Cerebellar nuclear complex (tissue), 1 donor: ENCODE results near the gene CLCN1.

Experiments
- DNase-seq, 2 experiments: peaks; one replicate each; lab custom pipeline; 2025; lab: John Stamatoyannopoulos, UW

Gene CLCN1

DNA sequence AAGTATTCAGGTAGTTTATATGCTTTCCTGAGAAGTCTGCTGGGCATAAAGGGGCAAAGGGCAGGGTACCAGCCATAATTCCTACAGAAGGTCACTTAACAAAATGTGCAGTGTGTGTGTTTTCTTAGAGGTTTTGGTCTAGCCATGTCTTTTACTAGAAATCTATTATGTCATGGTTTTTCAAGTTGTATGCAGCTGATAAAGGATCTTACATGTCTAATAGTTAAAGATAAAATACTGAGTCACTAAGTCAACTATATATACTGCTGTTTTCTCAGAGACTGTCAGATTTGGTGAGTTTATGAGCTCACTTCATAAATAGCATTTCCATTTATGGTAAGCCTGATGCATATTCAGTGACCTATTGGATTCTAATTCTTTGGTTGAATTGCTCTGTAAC, 20.0 kb upstream of the CLCN1 start:
- DNase-seq: no peak

DNA sequence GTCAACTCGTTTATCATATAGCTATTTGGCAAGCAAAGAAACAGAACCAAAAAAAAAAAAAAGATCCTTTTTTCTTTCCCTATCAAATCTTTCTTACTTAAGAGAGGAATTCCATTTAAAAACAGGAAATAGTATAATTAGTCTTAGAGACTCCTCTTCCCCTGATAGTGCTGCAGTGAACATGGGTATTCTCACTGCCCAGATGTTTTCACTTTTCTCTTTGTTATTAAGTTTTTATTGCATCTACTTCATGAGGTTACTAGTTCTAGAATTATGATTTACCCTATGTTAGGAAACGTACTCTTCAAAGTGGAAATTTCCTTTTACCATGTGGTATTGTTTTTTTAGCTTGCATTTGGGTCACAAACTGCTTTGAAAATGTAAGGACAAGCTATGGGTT, 19.2 kb upstream of the CLCN1 start:
- DNase-seq: no peak

DNA sequence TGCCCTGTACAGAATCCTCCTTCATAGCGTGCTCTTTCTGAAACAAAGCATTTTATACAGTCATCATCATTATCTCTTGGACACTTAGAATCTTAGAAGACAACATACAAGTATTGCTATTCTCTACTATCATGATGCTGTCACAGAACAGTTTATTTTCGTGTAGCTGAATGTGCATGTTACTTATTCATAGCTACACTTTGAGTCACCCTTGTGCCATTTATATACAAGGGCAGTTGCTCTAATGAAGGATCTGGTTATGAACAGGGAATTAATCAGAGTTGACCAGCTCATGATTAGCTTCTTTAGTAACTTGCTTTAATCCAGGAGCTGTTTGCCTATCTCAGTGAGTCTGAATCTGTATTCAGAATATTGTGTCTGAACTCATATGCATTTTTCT, 16.6 kb upstream of the CLCN1 start:
- DNase-seq: no peak

DNA sequence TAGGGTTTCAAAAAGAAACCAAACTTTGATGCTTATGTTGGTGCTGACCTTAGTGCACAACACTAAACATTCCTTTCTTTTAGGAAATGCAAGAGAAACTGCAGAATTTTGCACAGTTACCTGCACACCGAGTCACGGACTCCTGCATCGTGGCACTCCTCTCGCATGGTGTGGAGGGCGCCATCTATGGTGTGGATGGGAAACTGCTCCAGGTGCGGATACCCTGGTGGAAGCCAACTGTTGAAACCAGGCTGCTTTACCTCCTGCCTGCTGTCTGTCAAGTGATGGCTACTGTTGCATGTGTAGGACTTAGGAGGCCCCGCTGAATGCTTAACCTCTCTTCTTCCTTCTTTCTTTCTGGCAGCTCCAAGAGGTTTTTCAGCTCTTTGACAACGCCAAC, 16.1 kb upstream of the CLCN1 start:
- no peak for DNase-seq

DNA sequence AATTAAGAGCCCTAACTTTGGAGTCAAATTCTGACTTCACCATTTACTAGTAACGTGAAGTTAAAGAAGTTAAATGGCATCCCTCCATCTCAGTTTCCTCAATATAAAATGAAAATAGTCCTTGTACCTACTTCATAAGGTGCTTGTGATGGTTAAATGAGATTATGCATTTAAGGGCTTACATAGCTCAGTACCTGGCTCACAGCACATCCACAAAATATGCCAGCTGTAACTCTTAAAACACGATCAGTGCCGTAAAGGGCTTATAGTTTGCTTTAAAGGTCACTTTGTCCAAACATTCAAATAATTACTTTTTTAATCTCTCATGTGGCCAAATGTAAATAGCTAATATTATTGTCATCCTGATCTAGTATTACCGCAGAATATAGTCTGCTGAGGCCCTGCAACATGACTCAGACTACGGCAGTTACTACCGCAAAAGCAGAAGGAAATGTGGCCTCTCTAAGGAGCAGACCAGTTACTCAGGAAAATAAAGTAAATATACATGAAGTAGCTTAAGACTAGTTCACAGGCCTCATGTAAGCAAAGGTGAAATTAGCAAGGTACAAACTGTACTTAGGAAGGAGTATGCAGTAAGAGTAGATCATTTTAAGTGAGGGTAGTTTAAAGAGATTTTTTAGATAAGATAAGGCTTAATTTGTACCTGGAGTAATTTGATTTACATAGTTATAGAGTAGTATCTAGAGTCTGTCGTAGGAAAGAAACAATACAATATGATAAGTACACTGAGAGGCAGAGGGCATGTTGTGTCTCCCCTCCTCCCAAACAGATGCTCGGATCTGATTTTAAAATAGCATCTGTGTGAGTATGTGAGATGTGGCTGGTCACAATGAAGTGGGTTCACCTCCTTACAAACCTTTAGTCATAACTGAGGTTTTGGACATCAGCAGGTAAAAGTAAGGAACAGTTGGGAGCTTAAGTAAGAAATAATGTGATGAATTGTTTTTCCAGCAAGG, 14.7 kb upstream of the CLCN1 start:
- DNase-seq: no peak

GRCh38 chr7:143303733-143304132, 12.2 kb upstream of the CLCN1 start:
- no peak for DNase-seq

DNA sequence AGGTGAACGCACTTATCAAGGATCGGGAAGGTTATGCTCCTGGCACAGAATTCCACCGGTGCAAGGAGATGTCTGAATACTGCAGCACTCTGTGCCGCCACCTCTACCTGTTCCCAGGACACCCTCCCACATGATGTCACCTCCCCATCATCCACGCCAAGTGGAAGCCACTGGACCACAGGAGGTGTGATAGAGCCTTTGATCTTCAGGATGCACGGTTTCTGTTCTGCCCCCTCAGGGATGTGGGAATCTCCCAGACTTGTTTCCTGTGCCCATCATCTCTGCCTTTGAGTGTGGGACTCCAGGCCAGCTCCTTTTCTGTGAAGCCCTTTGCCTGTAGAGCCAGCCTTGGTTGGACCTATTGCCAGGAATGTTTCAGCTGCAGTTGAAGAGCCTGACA, 11.0 kb upstream of the CLCN1 start:
- no peak for DNase-seq

- no peak for DNase-seq
These were observed 10.4 kb upstream of the CLCN1 start for GRCh38 chr7:143305423-143306070.

DNA sequence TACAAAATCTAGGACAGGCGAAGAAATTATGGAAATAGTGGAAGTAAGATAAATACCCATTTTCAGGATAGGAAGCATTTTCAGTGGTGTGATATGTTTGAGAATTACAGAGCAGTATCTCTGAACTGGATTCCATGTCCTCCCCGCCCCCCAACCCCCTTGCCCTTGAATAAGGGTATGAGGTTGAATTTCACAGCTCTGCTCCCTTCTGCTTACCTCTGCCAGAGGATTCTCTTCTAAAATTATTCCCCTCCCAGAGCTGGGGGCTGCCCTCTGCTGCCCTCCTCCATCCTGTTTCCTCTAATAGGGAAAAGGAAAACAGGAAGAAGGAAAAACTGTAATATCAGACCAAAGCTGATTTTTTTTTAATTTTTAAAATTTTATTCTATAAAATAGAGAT, 7.3 kb upstream of the CLCN1 start:
- DNase-seq: no peak

- no peak for DNase-seq
These were observed 1.8 kb upstream of the CLCN1 start for GRCh38 chr7:143314127-143314526.

DNA sequence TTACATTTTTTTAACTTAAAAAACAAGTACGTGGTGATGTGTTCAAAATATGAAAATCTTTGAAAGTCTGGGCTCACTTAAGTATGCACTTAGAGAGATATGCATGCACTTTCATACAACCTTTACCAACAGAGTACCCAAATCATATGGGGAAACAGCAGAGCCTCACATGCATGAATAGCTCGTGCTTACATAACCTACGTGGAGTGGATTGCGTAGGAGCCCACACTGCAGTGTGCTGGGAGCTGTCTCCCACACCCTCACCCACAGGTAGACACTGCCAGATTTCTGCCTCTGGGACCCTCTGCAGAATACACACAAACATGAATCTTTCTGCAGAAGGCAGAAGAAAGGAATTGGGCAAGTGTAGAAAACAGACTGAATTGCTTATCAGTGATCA, 581 bp downstream of the CLCN1 start:
- no peak for DNase-seq

DNA sequence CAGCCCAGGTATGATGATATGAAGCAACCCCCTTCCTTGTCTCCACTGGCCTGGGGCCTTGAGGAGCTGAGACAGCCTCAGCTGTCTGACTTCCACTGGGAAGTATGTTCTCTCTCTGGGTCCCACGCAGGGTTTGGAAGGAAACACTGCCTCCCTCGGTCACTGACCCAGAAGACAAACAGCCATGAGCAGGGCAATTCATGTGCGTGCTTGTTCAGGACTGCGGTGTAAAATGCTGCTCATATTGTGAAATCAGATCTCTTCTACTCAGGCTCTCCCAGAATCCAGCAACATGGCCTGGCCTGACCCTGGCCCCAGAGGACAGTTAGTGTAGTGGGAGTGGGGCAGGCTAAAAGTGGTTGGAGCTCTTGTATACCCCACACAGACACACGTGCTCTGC, 2.8 kb downstream of the CLCN1 start:
- no peak for DNase-seq

GRCh38 chr7:143320620-143321019, 4.7 kb downstream of the CLCN1 start:
- no peak for DNase-seq

DNA sequence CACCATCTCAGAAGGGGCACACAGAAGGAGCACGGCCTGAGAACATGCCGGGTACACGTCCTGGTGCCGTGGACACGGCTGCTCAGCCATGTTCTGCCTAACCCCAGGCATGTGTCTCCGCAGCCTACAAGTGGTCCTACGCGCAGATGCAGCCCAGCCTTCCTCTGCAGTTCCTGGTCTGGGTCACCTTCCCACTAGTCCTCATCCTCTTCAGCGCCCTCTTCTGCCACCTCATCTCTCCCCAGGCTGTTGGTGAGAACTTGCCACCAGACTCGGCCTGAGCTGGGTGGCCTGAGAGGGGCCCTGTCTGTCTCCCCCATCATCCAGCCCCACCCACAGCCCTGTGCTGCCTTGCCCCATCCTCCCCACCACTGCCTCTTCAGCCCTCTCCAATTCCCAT, 5.3 kb downstream of the CLCN1 start:
- no peak for DNase-seq

DNA sequence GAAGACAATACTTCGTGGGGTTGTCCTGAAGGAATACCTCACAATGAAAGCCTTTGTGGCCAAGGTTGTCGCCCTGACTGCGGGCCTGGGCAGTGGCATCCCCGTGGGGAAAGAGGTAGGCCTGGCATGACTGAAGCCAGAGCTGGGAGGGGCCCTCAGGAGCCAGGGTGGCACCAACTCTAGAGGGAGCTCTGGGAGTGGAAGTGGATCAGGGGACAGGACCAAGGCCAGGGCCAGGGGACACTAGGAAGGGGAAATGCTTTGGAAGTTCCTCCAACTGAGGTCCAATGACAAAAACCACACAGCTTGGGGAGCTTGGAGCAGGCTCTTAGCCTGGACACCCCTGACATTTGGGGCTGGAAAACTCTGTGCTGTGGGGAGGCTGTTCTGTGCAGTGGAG, 5.8 kb downstream of the CLCN1 start:
- no peak for DNase-seq

GRCh38 chr7:143322760-143323633, 7.1 kb downstream of the CLCN1 start:
- no peak for DNase-seq

GRCh38 chr7:143323653-143324052, 7.7 kb downstream of the CLCN1 start:
- DNase-seq: no peak

GRCh38 chr7:143325240-143325639, 9.3 kb downstream of the CLCN1 start:
- no peak for DNase-seq

DNA sequence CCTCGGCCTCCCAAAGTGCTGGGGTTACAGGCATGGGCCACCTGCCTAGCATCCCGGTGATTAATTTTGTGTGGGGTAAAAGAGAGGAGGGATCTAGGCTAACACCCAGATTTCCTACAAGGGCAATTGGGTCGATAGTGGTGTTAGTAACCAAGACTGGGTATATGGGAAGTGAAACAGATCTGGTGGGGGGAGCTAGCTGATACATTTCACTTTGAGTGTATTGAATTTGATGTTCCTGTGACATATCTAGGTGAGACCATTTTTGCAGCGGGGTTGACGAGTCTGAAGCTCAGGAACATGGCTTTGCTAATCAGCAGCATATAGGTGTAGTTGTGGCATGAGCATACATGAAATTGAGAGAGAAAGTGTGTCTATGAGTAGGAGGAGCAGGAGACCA, 12.0 kb downstream of the CLCN1 start:
- DNase-seq: no peak

- DNase-seq: no peak
These were observed 13.7 kb downstream of the CLCN1 start for GRCh38 chr7:143329471-143330170.

GRCh38 chr7:143331179-143331801, 15.4 kb downstream of the CLCN1 start:
- no peak for DNase-seq
